K562 (cell line): Measurements from ENCODE around the gene IL17D. TPM values are rescaled to one million over a fixed set of nuclear protein-coding genes. Genes with fewer than 3 reads are reported as not detected.

Experiments
- ATAC-seq: fragments of 200-7000 bp; cut with Tn5 transposase; 3 replicates; pipeline ENCODE4 v1.9.1; 2020; ENCODE audit warnings: moderate library complexity
- BruUV-seq: library from RNA; stranded (reverse); fragments of 400-500 nt; replicated peaks from 2 replicates; lab custom pipeline; 2021; lab: Mats Ljungman, UMichigan
- CTCF ChIA-PET: fragments of 300-600 bp; formaldehyde crosslinking; extraction: SDS; loops from one replicate; lab custom pipeline; 2021; ENCODE audit warnings: low intra/inter-chr PET ratio; lab: Yijun Ruan, JAX
- POLR2A ChIA-PET: fragments of 300-600, 350-650 bp; sonication (Branson Sonifier 250); formaldehyde crosslinking; extraction: SDS; loops from one replicate; lab custom pipeline; 2021; ENCODE audit warnings: antibody characterized with exemption, inconsistent platforms; lab: Yijun Ruan, JAX
- DNase-seq, 4 experiments: peaks; one replicate each; pipeline versions ENCODE4 v3.0.0 to v3.0.0-alpha.2; 2011 to 2018; ENCODE audit warnings: low spot score in 3 of 4, mixed read lengths in 3 of 4; ENCODE audit errors: extremely low read depth in 1 of 4
- FAIRE-seq: peaks from 2 replicates; lab custom pipeline; 2011; peaks lifted over from hg19 to GRCh38; lab: Jason Lieb, UNC
- H2AFZ ChIP-seq: 2 replicates; pipeline ENCODE4 v1.6.0; 2011; ENCODE audit warnings: low read depth, low read length, control low read depth, inconsistent platforms
- H3K27ac ChIP-seq: fragments of 200-600 bp; 3 replicates; pipeline ENCODE4 v1.8.0; 2011; ENCODE audit warnings: low read depth, mild to moderate bottlenecking, control low read depth, inconsistent platforms, low read length, moderate library complexity, mixed read lengths; ENCODE audit errors: extremely low read depth
- H3K27me3 ChIP-seq, 2 experiments: fragments of 300-600 bp in 1 of 2; 2 replicates in 1 of 2; 3 replicates in 1 of 2; pipeline versions ENCODE4 v1.6.0 to v1.8.0; 2011; ENCODE audit warnings: inconsistent platforms in 2 of 2, low read length in 2 of 2, mild to moderate bottlenecking in 1 of 2, mixed read lengths in 1 of 2, moderate library complexity in 1 of 2; ENCODE audit not compliant: control insufficient read depth in 2 of 2, insufficient read depth in 2 of 2
- H3K36me3 ChIP-seq: fragments of 300-600 bp; 3 replicates; pipeline ENCODE4 v1.8.0; 2011; ENCODE audit warnings: mild to moderate bottlenecking, low read length, inconsistent platforms; ENCODE audit not compliant: control insufficient read depth, insufficient read depth
- H3K4me1 ChIP-seq, 2 experiments: fragments of 200-600 bp in 1 of 2; replicated peaks in 1 of 2; 2 replicates in 1 of 2; 3 replicates in 1 of 2; pipeline versions ENCODE4 v1.5.1 to v1.8.0; 2011; ENCODE audit warnings: inconsistent platforms in 2 of 2, low read length in 2 of 2, mild to moderate bottlenecking in 1 of 2, mixed read lengths in 1 of 2, moderate library complexity in 1 of 2; ENCODE audit not compliant: control insufficient read depth in 2 of 2, insufficient read depth in 2 of 2
- H3K4me2 ChIP-seq: 2 replicates; pipeline ENCODE4 v1.6.1; 2011; ENCODE audit warnings: low read length, control low read depth, inconsistent platforms, mixed read lengths; ENCODE audit not compliant: insufficient read depth
- H3K4me3 ChIP-seq: fragments of 200-600 bp; sonication (generic), shearing (Covaris generic); 2 replicates; pipeline ENCODE4 v1.5.1; 2016; ENCODE audit warnings: control low read depth, inconsistent platforms
- H3K79me2 ChIP-seq: fragments of 200-600 bp; 3 replicates; pipeline ENCODE4 v1.8.0; 2011; ENCODE audit warnings: low read length, inconsistent platforms; ENCODE audit not compliant: control insufficient read depth, insufficient read depth
- H3K9ac ChIP-seq, 2 experiments: 2 replicates each; pipeline versions ENCODE4 v1.6.0 to v1.6.1; 2011; ENCODE audit warnings: low read depth in 2 of 2, low read length in 2 of 2, control low read depth in 1 of 2, inconsistent platforms in 1 of 2, mild to moderate bottlenecking in 1 of 2, mixed read lengths in 1 of 2; ENCODE audit not compliant: insufficient read depth in 1 of 2
- H3K9me1 ChIP-seq: one replicate; pipeline ENCODE4 v1.6.0; 2011; ENCODE audit warnings: inconsistent platforms, mild to moderate bottlenecking, low read length, moderate library complexity; ENCODE audit not compliant: control insufficient read depth, insufficient read depth
- H3K9me3 ChIP-seq: replicated peaks from 2 replicates; pipeline ENCODE4 v1.5.1; 2011; ENCODE audit warnings: low read depth, low read length, inconsistent platforms; ENCODE audit not compliant: control insufficient read depth, insufficient read depth
- H4K20me1 ChIP-seq: replicated peaks from 2 replicates; pipeline ENCODE4 v1.6.1; 2011; ENCODE audit warnings: low read length, inconsistent platforms, mixed read lengths; ENCODE audit not compliant: control insufficient read depth, insufficient read depth
- DMBX1 ChIP-seq: fragments of 250-450 bp; sonication (Bioruptor Pico); IDR thresholded peaks from 2 replicates; pipeline ENCODE4 v1.8.0; 2022; ENCODE audit warnings: inconsistent platforms, mild to moderate bottlenecking, moderate library complexity, borderline replicate concordance
- E2F8 ChIP-seq: fragments of 450-650 bp; IDR thresholded peaks from 2 replicates; pipeline ENCODE4 v1.7.1; 2018; ENCODE audit warnings: mild to moderate bottlenecking, low read depth; ENCODE audit not compliant: partially characterized antibody
- HMG20A ChIP-seq: fragments of 450-650 bp; formaldehyde crosslinking; conservative IDR thresholded peaks from 2 replicates; pipeline ENCODE4 v1.4.0; 2020; ENCODE audit warnings: mild to moderate bottlenecking, mixed read lengths
- HNRNPK ChIP-seq: fragments of 200-400 bp; formaldehyde crosslinking; IDR thresholded peaks from one replicate; pipeline ENCODE4 v1.6.1; 2018; ENCODE audit warnings: mild to moderate bottlenecking, low read depth, low read length; ENCODE audit not compliant: poor library complexity, severe bottlenecking
- HSF4 ChIP-seq: fragments of 250-450 bp; sonication (Bioruptor Pico); IDR thresholded peaks from 2 replicates; pipeline ENCODE4 v2.1.2; 2022; ENCODE audit warnings: mild to moderate bottlenecking, moderate library complexity, borderline replicate concordance
- KLF10 ChIP-seq: fragments of 250-450 bp; sonication (Bioruptor Pico); IDR thresholded peaks from 2 replicates; pipeline ENCODE4 v1.6.1; 2021; ENCODE audit warnings: matching md5 sums
- MCM2 ChIP-seq: fragments of 450-650 bp; IDR thresholded peaks from 2 replicates; pipeline ENCODE4 v1.6.1; 2017; ENCODE audit warnings: low read depth, mild to moderate bottlenecking
- RBM17 ChIP-seq: fragments of 200-400 bp; formaldehyde crosslinking; IDR thresholded peaks from 2 replicates; pipeline ENCODE4 v1.6.1; 2017; ENCODE audit warnings: low read depth, mild to moderate bottlenecking, low read length, borderline replicate concordance
- SIN3B ChIP-seq: fragments of 450-650 bp; IDR thresholded peaks from 2 replicates; pipeline ENCODE4 v1.6.1; 2017; ENCODE audit warnings: low read depth, mild to moderate bottlenecking, moderate library complexity
- SMC3 ChIP-seq: conservative IDR thresholded peaks from 2 replicates; pipeline ENCODE4 v1.6.1; 2011; ENCODE audit warnings: low read depth, low read length, improper control_type of control experiment; ENCODE audit not compliant: insufficient read depth
- SP2 ChIP-seq: IDR thresholded peaks from 2 replicates; pipeline ENCODE4 v1.6.1; 2011; ENCODE audit warnings: mild to moderate bottlenecking, low read depth, low read length, moderate library complexity; ENCODE audit not compliant: poor library complexity, severe bottlenecking; ENCODE audit errors: extremely low read depth
- STAG1 ChIP-seq: sonication (generic); formaldehyde crosslinking; IDR thresholded peaks from 2 replicates; pipeline ENCODE4 v1.5.0; 2020; ENCODE audit warnings: missing genetic modification reagents, borderline replicate concordance
- WGBS: fragments of 100-300 bp; shearing (Covaris generic); methylation state at CpG from one replicate; pipeline ENCODE4 v1.1.6; 2016; ENCODE audit warnings: low coverage, mixed read lengths; ENCODE audit not compliant: insufficient coverage; ENCODE audit errors: missing lambda C conversion rate; 5-methylcytosine and 5-hydroxymethylcytosine counted together
- in situ Hi-C: fragments of 300-500 bp; cut with MboI; formaldehyde crosslinking; loops from 4 replicates; pipeline ENCODE4 v1.15.0; 2018; ENCODE audit warnings: inconsistent platforms, mixed read lengths
- intact Hi-C: fragments of 100-400 bp; cut with micrococcal nuclease; formaldehyde crosslinking; loops from 2 replicates; pipeline ENCODE4 v1.14.2; 2022
- polyA plus RNA-seq, 8 experiments: library from polyadenylated mRNA; depleted of rRNA in 4 of 8; stranded (reverse) in 5 of 8; unstranded in 3 of 8; fragments of >200 nt; fragmentation: Nextera tagmentation in 2 of 8; fragmentation: Illumina TruSeq in 1 of 8; extraction: Ambion mirVana in 2 of 8; extraction: Trizol in 1 of 8; gene quantifications; 2 replicates each; pipeline versions ENCODE4 v1.2.1 to v1.2.3, GENCODE V29; 2011 to 2014; ENCODE audit warnings: inconsistent platforms in 1 of 8, missing spikeins in 1 of 8
- total RNA-seq, 7 experiments: library from RNA; depleted of rRNA in 6 of 7; stranded (reverse); fragments of >200 nt in 6 of 7; fragmentation: Illumina TruSeq in 2 of 7; extraction: Trizol in 2 of 7; gene quantifications; 2 replicates each; pipeline versions ENCODE4 v1.2.1 to v1.2.3, GENCODE V29; 2011 to 2021; ENCODE audit warnings: low replicate concordance in 1 of 7
- TF ChIP-seq, protein P1 (sequence below), 2 experiments: IDR thresholded peaks; 2 replicates each; pipeline ENCODE4 v1.6.1; 2012; ENCODE audit warnings: improper control_type of control experiment in 2 of 2, low read depth in 2 of 2, low read length in 2 of 2, borderline replicate concordance in 1 of 2
- TF ChIP-seq, protein P2 (sequence below): fragments of 200-800 bp; sonication (Bioruptor generic); IDR thresholded peaks from 2 replicates; pipeline ENCODE4 v1.6.1; 2017; ENCODE audit warnings: missing genetic modification characterization, missing compliant biosample characterization

The IL17D gene
- total and polyA plus RNA-seq, 9 of the 15 experiments (the other 6 are each of a cell fraction or from before 2014, with no cell fraction given) = 0.04 to 0.55 (median 0.13) TPM; not detected in 4

DNA sequence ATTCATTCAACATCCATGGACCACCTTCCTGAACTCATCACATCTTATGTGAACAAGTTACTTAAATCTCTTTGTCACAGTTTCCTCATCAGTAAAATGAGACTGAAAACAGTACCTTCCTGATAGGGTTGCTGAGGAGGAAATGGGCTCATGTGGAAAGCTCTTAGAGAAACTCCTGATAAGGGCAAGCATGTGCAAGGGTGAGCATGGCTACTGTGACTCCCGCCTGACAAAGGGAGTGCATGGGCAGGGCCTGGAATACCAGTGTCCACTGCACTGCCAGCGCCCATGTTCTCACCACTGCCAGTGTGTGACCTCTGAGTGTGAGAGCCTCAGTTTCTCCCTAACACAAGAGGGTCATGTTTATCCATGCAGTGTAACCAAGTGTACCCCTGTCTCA, 27.3 kb upstream of the IL17D start:
- no peak for ATAC-seq
- H3K27me3 ChIP-seq = no peaks in the 10 kb centered on the region
- no peak for TF ChIP-seq HSF4 (CRISPR knock-in tag)
- no peak for TF ChIP-seq HMG20A (CRISPR knock-in tag)
- no peak for TF ChIP-seq STAG1 (CRISPR knock-in tag)
- TF ChIP-seq SP2 = no peak
- TF ChIP-seq, protein P1, sequence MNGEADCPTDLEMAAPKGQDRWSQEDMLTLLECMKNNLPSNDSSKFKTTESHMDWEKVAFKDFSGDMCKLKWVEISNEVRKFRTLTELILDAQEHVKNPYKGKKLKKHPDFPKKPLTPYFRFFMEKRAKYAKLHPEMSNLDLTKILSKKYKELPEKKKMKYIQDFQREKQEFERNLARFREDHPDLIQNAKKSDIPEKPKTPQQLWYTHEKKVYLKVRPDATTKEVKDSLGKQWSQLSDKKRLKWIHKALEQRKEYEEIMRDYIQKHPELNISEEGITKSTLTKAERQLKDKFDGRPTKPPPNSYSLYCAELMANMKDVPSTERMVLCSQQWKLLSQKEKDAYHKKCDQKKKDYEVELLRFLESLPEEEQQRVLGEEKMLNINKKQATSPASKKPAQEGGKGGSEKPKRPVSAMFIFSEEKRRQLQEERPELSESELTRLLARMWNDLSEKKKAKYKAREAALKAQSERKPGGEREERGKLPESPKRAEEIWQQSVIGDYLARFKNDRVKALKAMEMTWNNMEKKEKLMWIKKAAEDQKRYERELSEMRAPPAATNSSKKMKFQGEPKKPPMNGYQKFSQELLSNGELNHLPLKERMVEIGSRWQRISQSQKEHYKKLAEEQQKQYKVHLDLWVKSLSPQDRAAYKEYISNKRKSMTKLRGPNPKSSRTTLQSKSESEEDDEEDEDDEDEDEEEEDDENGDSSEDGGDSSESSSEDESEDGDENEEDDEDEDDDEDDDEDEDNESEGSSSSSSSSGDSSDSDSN (IDR thresholded peaks at IDR 0.05; ENCODE audit: borderline replicate concordance in 1 of 2, low read depth in 2 of 2, low read length in 2 of 2) = no peak
- TF ChIP-seq E2F8 = no peak
- no peak for TF ChIP-seq RBM17
- TF ChIP-seq, protein P2, sequence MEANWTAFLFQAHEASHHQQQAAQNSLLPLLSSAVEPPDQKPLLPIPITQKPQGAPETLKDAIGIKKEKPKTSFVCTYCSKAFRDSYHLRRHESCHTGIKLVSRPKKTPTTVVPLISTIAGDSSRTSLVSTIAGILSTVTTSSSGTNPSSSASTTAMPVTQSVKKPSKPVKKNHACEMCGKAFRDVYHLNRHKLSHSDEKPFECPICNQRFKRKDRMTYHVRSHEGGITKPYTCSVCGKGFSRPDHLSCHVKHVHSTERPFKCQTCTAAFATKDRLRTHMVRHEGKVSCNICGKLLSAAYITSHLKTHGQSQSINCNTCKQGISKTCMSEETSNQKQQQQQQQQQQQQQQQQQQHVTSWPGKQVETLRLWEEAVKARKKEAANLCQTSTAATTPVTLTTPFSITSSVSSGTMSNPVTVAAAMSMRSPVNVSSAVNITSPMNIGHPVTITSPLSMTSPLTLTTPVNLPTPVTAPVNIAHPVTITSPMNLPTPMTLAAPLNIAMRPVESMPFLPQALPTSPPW (CRISPR knock-in tag) = no peak
- TF ChIP-seq KLF10 (CRISPR knock-in tag) = no peak
- TF ChIP-seq SIN3B = no peak
- TF ChIP-seq SMC3 = no peak
- TF ChIP-seq DMBX1 (CRISPR knock-in tag) = no peak
- TF ChIP-seq HNRNPK = no peak
- no peak for TF ChIP-seq MCM2
- no peak overlapping the region for H2AFZ ChIP-seq
- no peak overlapping the region for H3K9ac ChIP-seq
- ChIA-PET POLR2A (no interaction called here), CTCF (no interaction called here)
- no peaks in the 10 kb centered on the region for H3K4me1 ChIP-seq
- no peak for DNase-seq
- no peak overlapping the region for H3K27ac ChIP-seq
- H3K9me1 ChIP-seq = no peaks in the 10 kb centered on the region
- intact Hi-C loops = no loop called here
- no peaks in the 10 kb centered on the region for H3K36me3 ChIP-seq
- H3K9me3 ChIP-seq = no peaks in the 10 kb centered on the region
- no peaks in the 10 kb centered on the region for H3K79me2 ChIP-seq
- BruUV-seq = no TSS peak
- FAIRE-seq = no peak
- in situ Hi-C loops = no loop called here
- no peak overlapping the region for H3K4me2 ChIP-seq
- no peak overlapping the region for H3K4me3 ChIP-seq
- WGBS = 32% methylated on average over 2 of the region's 2 CpGs
- H4K20me1 ChIP-seq = no peaks in the 10 kb centered on the region
